ENCODE results near the gene WAC.

The WAC gene

DNA sequence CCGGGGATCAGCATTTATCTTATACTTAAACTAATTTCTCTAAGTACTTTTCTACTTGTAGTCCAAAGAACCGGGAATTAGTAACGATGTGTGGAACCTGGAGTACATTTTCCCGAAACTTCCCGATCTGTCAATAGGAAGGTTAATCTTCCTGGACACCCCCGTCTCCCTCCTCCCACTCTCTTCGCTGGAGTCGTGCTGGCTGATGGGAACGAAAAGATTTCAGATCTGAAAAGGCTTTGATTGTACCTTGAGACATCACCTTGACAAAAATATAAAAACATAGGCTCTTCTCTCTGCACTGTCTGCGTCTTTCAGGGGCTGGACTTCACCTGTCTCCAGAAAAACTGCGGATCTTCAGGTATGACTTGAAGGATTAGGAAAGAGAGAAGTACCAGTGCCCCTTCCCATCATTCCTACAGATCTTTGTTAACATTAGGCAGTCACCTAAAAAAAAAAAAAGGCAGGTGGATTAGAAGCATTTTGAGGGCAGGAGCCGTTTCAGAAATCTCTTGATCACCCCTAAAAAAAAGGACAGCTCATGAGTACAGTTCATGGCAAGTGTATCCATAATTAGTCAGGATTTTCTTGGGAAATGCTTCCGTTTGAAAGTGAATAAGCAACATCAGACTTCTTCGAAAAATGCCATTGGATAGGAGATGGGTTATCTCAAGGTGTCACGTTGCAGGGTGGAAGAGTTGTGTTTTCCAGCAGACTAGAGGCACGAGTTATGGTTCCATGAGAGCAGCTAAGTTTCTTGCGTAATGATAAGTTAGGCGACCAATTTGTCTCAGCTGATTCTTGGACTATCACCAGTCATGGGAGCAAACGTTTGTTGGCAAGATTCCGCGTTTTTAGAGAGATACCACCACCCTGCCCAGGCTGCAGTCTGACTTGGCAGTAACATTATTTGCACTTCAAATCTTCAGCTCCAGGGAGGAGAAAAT lies 136.6 kb downstream of the WAC start:
- DNase-seq: no peak

Measured in NCI-H2029 (cell line).